ENCODE data around the gene ST3GAL6. TPM values are rescaled to one million over a fixed set of nuclear protein-coding genes. Genes with fewer than 3 reads are reported as not detected.

The ST3GAL6 gene
- total RNA-seq, 4 donors from 2014 or later: 7.4 to 14.5 (median 9.9) TPM

DNA sequence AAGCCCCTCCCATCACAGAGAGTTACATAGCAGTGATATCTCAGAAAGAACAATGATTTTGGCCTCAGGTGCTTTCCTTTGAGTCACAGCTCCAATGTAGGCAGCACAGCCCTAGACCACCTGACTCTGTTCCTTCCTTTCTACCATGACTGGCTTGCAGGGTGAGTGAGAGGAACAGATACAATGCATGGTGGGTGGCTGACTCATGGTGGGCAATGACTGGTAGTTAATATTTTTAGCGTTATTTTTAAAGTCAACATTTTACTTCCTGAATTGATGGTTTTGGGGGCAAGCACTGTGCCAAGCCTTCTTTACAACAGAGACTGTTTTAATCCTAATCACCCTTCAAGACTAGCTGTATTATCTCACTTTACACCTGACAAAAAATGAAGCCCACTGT is 32.8 kb upstream of the ST3GAL6 start:
- Histone ChIP-seq H3K36me3 (no peaks in the 10 kb centered on the region), H3K27me3 (no peaks in the 10 kb centered on the region), H3K27ac (no peak overlapping the region), H3K4me1 (no peaks in the 10 kb centered on the region), H3K9me3 (no peaks in the 10 kb centered on the region), H3K4me3 (replicated peaks in 1 of 3) (no peak overlapping the region)
- intact Hi-C loops (cut with DNase I): loop anchor here (10.0 kb wide), 1 partner anchor 54 kb away; no protein-coding TSS in a partner anchor
- TF ChIP-seq, protein P1, sequence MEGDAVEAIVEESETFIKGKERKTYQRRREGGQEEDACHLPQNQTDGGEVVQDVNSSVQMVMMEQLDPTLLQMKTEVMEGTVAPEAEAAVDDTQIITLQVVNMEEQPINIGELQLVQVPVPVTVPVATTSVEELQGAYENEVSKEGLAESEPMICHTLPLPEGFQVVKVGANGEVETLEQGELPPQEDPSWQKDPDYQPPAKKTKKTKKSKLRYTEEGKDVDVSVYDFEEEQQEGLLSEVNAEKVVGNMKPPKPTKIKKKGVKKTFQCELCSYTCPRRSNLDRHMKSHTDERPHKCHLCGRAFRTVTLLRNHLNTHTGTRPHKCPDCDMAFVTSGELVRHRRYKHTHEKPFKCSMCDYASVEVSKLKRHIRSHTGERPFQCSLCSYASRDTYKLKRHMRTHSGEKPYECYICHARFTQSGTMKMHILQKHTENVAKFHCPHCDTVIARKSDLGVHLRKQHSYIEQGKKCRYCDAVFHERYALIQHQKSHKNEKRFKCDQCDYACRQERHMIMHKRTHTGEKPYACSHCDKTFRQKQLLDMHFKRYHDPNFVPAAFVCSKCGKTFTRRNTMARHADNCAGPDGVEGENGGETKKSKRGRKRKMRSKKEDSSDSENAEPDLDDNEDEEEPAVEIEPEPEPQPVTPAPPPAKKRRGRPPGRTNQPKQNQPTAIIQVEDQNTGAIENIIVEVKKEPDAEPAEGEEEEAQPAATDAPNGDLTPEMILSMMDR (IDR thresholded peaks at IDR 0.05): no peak
- no peak for TF ChIP-seq POLR2A (IDR thresholded peaks at IDR 0.05)
- DNase-seq: no peak
- 83 to 85% methylated on average over 1 of the region's 1 CpG for WGBS, 2 donors

DNA sequence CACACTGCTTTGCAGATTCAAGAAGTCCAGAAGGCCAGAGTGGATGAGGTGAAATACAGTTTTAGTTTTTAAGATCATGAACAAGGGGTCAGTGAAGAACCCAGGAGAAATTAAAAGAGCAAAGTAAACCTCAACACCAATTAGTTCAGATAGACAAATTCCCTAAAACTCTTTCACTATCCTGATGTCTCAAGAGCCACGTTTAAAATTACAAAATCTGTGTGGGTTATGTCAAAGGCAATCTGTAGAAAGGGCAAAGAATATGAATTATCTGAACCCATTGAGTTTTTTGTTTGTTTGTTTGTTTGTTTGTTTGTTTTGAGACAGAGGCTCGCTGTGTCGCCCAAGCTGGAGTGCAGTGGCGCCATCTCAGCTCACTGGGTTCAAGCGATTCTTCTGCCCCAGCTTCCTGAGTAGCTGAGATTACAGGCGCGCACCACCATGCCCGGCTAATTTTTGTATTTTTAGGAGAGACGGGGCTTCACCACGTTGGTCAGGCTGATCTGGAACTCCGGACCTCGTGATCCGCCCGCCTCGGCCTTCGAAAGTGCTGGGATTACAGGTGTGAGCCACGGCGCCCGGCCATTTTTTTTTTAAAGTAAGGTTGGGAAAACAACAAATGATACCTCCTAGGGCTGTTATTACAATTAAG is 32.1 kb upstream of the ST3GAL6 start:
- Histone ChIP-seq H3K27me3 (no peaks in the 10 kb centered on the region), H3K36me3 (no peaks in the 10 kb centered on the region), H3K4me3 (replicated peaks in 1 of 3) (no peak overlapping the region), H3K27ac (no peak overlapping the region), H3K4me1 (peaks cover 0 to 1% of the 10 kb centered on the region in 2 donors), H3K9me3 (no peaks in the 10 kb centered on the region)
- intact Hi-C loops (cut with DNase I): loop anchor here (10.0 kb wide), 1 partner anchor 54 kb away; no protein-coding TSS in a partner anchor
- TF ChIP-seq, protein P1 (IDR thresholded peaks at IDR 0.05): no peak
- TF ChIP-seq POLR2A (IDR thresholded peaks at IDR 0.05): no peak
- 93 to 94% methylated on average over 19 of the region's 19 CpGs for whole genome bisulfite sequencing, 2 donors
- no peak for DNase-seq

DNA sequence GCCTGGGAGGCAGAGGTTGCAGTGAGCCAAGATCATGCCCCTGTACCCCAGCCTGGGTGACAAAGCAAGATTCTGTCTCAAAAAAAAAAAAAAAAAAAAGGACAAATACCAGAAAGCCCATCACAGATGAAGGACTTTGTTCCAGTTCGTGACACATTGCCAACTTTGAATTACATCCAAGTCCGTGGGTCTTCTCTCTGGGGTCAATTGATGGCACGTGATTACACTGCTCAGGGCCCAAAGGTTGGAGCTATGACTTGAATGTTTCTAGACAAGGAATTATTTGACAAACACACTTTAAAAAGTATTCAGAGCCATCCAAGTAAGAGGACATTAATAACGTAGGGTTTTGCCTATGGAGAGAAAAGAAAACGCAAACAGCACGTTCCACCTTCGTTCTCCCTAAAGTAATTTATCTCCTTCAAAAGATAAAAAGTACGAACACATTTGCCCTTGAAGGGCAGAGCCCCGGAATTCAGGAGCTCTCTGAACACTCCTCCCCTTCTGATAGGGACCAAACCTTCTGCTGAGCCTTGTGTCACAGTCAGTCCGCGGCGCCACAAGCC is 31.3 kb upstream of the ST3GAL6 start:
- Histone ChIP-seq H3K27ac (peak overlapping the region; percentile 61 to 92 (median 92)), H3K27me3 (no peaks in the 10 kb centered on the region), H3K4me1 (peaks cover 0 to 4% of the 10 kb centered on the region in 2 donors), H3K36me3 (no peaks in the 10 kb centered on the region), H3K4me3 (replicated peaks in 1 of 3) (peak overlapping the region; percentile 63 to 86 (median 84)), H3K9me3 (no peaks in the 10 kb centered on the region)
- peak in 1 of 2 donors; percentile 14 for DNase-seq
- intact Hi-C loops (cut with DNase I): loop anchor here (10.0 kb wide), 1 partner anchor 53 kb away; no protein-coding TSS in a partner anchor
- TF ChIP-seq, protein P1 (IDR thresholded peaks at IDR 0.05): no peak
- no peak for TF ChIP-seq POLR2A (IDR thresholded peaks at IDR 0.05)
- 2 to 3% methylated on average over 10 to 12 of the region's 12 CpGs for WGBS, 2 donors

DNA sequence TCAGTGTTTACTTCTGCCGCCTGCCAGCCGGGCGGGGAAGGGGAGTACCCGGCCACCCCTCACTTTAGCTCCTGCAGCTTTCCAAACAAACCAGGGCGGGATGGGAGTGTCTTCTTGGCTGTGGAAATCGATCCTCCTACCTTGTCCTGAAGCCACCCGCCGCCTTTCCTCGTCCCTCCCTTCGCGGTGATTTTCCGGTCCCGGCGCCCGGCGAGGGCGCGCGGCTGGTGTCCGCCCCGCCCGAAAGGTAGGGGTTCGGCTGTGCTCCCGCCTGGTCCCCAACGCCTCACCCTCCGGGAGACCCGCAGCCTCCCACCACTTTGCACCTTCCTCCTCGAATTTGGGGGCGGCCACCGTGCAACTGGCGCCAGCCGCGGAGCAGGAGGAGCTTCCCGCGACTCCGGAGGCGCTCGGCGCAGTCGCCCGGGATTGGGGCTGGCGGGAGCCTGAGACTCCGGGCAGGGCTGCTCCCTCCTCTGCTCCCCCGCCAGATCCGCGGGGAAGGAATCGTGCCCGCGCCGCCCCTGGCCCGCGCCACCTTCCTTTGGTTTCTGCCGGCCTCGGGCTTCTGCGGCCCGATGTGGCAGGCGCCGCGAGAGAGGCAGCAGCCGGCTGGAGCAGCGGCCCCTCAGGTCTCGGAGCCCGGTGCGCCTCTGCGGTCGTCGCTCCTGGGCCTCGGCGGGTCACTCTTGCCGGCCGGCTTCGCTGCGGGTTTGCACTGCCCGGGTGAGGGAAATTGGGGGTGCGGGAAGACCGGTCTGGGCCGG is 30.7 kb upstream of the ST3GAL6 start:
- peak overlapping the region; percentile 61 to 92 (median 92) for H3K27ac ChIP-seq
- H3K4me1 ChIP-seq: peaks cover 0 to 4% of the 10 kb centered on the region in 2 donors
- 0 to 1% methylated on average over 8 to 31 of the region's 77 CpGs for WGBS, 2 donors
- H3K27me3 ChIP-seq: no peaks in the 10 kb centered on the region
- intact Hi-C loops (cut with DNase I): loop anchor here (10.0 kb wide), 1 partner anchor 52 kb away; no protein-coding TSS in a partner anchor
- TF ChIP-seq, protein P1 (IDR thresholded peaks at IDR 0.05): no peak
- TF ChIP-seq POLR2A (IDR thresholded peaks at IDR 0.05): peak in 1 of 2 donors; percentile 84
- no peaks in the 10 kb centered on the region for H3K9me3 ChIP-seq
- H3K4me3 ChIP-seq (replicated peaks in 1 of 3): peak overlapping the region; percentile 63 to 86 (median 84)
- DNase-seq: peak; percentile 68 to 73
- no peaks in the 10 kb centered on the region for H3K36me3 ChIP-seq

Data from thyroid gland (tissue), 4 donors.